ENCODE data around the gene CTNNA3. TPM values are rescaled to one million over a fixed set of nuclear protein-coding genes. Genes with fewer than 3 reads are reported as not detected.

The CTNNA3 gene
- total RNA-seq, 1 experiment from 2014 or later: 0.02 TPM

- intact Hi-C loops (cut with micrococcal nuclease): no loop called here
- CTCF ChIA-PET: no interaction called here
- Mint-ChIP-seq H3K4me1 (ENCODE audit: insufficient read depth, unreplicated experiment) (no peaks in the 10 kb centered on the region), H3K4me3 (ENCODE audit: unreplicated experiment) (no peak overlapping the region), H3K27ac (ENCODE audit: low read depth, unreplicated experiment) (no peak overlapping the region), H3K36me3 (ENCODE audit: insufficient read depth, unreplicated experiment) (no peaks in the 10 kb centered on the region), H3K9me3 (ENCODE audit: unreplicated experiment) (peaks cover 5% of the 10 kb centered on the region), H3K27me3 (ENCODE audit: insufficient read depth, unreplicated experiment) (no peaks in the 10 kb centered on the region)
- POLR2A ChIA-PET: no interaction called here
- no peak for TF ChIP-seq CTCF (IDR thresholded peaks at IDR 0.05; ENCODE audit: unreplicated experiment)
- no TSS peak for BruUV-seq (replicated peaks)
- DNase-seq (ENCODE audit: unreplicated experiment): no peak
Measured at GRCh38 chr10:66792441-66792840, 903.6 kb downstream of the CTNNA3 start.

- ChIA-PET POLR2A (no interaction called here), CTCF (no interaction called here)
- no peaks in the 10 kb centered on the region for H3K27me3 Mint-ChIP-seq (ENCODE audit: insufficient read depth, unreplicated experiment)
- no TSS peak for BruUV-seq (replicated peaks)
- H3K4me3 Mint-ChIP-seq (ENCODE audit: unreplicated experiment): no peak overlapping the region
- H3K27ac Mint-ChIP-seq (ENCODE audit: low read depth, unreplicated experiment): no peak overlapping the region
- peaks cover 2% of the 10 kb centered on the region for H3K4me1 Mint-ChIP-seq (ENCODE audit: insufficient read depth, unreplicated experiment)
- TF ChIP-seq CTCF (IDR thresholded peaks at IDR 0.05; ENCODE audit: unreplicated experiment): no peak
- H3K36me3 Mint-ChIP-seq (ENCODE audit: insufficient read depth, unreplicated experiment): no peaks in the 10 kb centered on the region
- H3K9me3 Mint-ChIP-seq (ENCODE audit: unreplicated experiment): peaks cover 5% of the 10 kb centered on the region
- DNase-seq (ENCODE audit: unreplicated experiment): no peak
- intact Hi-C loops (cut with micrococcal nuclease): no loop called here
Measured at GRCh38 chr10:66788178-66788987, 907.6 kb downstream of the CTNNA3 start.

- H3K27me3 Mint-ChIP-seq (ENCODE audit: insufficient read depth, unreplicated experiment): no peaks in the 10 kb centered on the region
- peaks cover 10% of the 10 kb centered on the region for H3K4me1 Mint-ChIP-seq (ENCODE audit: insufficient read depth, unreplicated experiment)
- no peaks in the 10 kb centered on the region for H3K36me3 Mint-ChIP-seq (ENCODE audit: insufficient read depth, unreplicated experiment)
- ChIA-PET POLR2A (no interaction called here), CTCF (no interaction called here)
- no peak overlapping the region for H3K27ac Mint-ChIP-seq (ENCODE audit: low read depth, unreplicated experiment)
- intact Hi-C loops (cut with micrococcal nuclease): loop anchor here (1.0 kb wide), 1 partner anchor 41 kb away; no protein-coding TSS in a partner anchor
- no peak for DNase-seq (ENCODE audit: unreplicated experiment)
- peaks cover 5% of the 10 kb centered on the region for H3K9me3 Mint-ChIP-seq (ENCODE audit: unreplicated experiment)
- BruUV-seq (replicated peaks): no TSS peak
- no peak overlapping the region for H3K4me3 Mint-ChIP-seq (ENCODE audit: unreplicated experiment)
- TF ChIP-seq CTCF (IDR thresholded peaks at IDR 0.05; ENCODE audit: unreplicated experiment): no peak
Measured at GRCh38 chr10:66786709-66787108, 909.3 kb downstream of the CTNNA3 start.

- ChIA-PET CTCF (interaction anchor here (0.5 kb wide), 1 partner anchor 1002 kb away, joined by 3 read pairs; no protein-coding TSS in a partner anchor), POLR2A (no interaction called here)
- Mint-ChIP-seq H3K4me3 (ENCODE audit: unreplicated experiment) (no peak overlapping the region), H3K27me3 (ENCODE audit: insufficient read depth, unreplicated experiment) (no peaks in the 10 kb centered on the region), H3K9me3 (ENCODE audit: unreplicated experiment) (no peaks in the 10 kb centered on the region), H3K36me3 (ENCODE audit: insufficient read depth, unreplicated experiment) (no peaks in the 10 kb centered on the region), H3K27ac (ENCODE audit: low read depth, unreplicated experiment) (no peak overlapping the region), H3K4me1 (ENCODE audit: insufficient read depth, unreplicated experiment) (peaks cover 10% of the 10 kb centered on the region)
- intact Hi-C loops (cut with micrococcal nuclease): no loop called here
- TF ChIP-seq CTCF (IDR thresholded peaks at IDR 0.05; ENCODE audit: unreplicated experiment): no peak
- DNase-seq (ENCODE audit: unreplicated experiment): no peak
- BruUV-seq (replicated peaks): no TSS peak
Measured at GRCh38 chr10:66784770-66785169, 911.2 kb downstream of the CTNNA3 start.
